ENCODE data around the gene FPR2.

FPR2 gene

GRCh38 chr19:51792932-51793331 is 32.0 kb downstream of the FPR2 start:
- no peaks in the 10 kb centered on the region for H3K79me2 ChIP-seq
- H3K4me3 ChIP-seq (ENCODE audit: low read depth, low read length): no peak overlapping the region
- no peaks in the 10 kb centered on the region for H3K27me3 ChIP-seq (ENCODE audit: control insufficient read depth, insufficient read depth, low read length)
- no peak overlapping the region for H3K9ac ChIP-seq
- no peak overlapping the region for H3K4me2 ChIP-seq (ENCODE audit: low read length)
- H3K9me3 ChIP-seq (ENCODE audit: control insufficient read depth, low read length): no peaks in the 10 kb centered on the region
- no peaks in the 10 kb centered on the region for H3K36me3 ChIP-seq (ENCODE audit: control insufficient read depth, insufficient read depth, low read length)
- no peak overlapping the region for H3K27ac ChIP-seq
- H3K4me1 ChIP-seq: peaks cover 19% of the 10 kb centered on the region
- no peak overlapping the region for H2AFZ ChIP-seq
- TF ChIP-seq CTCF (IDR thresholded peaks at IDR 0.05): no peak

DNA sequence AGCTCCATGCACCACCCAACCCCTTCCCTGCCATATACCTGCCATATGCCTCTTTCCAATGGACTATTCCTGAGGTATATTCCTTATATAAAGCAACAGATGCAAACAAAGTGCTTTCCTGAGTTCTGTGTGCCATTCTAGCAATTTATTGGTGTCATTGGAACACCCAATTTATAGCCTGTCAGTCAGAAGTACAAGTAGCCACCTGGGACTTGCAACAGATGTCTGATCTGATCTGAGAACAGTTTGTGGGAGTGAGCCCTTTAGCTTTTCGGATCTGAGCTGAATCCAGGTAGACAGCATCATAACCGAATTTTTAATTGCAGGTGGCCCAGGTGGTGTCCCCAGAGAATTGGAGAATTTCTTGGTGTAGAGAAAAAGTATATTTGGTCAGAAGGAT is 33.0 kb downstream of the FPR2 start:
- H3K4me1 ChIP-seq: peaks cover 29% of the 10 kb centered on the region
- H3K9ac ChIP-seq: no peak overlapping the region
- H3K4me3 ChIP-seq (ENCODE audit: low read depth, low read length): no peak overlapping the region
- H3K4me2 ChIP-seq (ENCODE audit: low read length): no peak overlapping the region
- peak overlapping the region; percentile 77 for H2AFZ ChIP-seq
- H3K9me3 ChIP-seq (ENCODE audit: control insufficient read depth, low read length): no peaks in the 10 kb centered on the region
- peak overlapping the region; percentile 72 for H3K27ac ChIP-seq
- no peaks in the 10 kb centered on the region for H3K36me3 ChIP-seq (ENCODE audit: control insufficient read depth, insufficient read depth, low read length)
- no peaks in the 10 kb centered on the region for H3K79me2 ChIP-seq
- no peaks in the 10 kb centered on the region for H3K27me3 ChIP-seq (ENCODE audit: control insufficient read depth, insufficient read depth, low read length)
- TF ChIP-seq CTCF (IDR thresholded peaks at IDR 0.05): no peak

- peaks cover 36% of the 10 kb centered on the region for H3K4me1 ChIP-seq
- H3K4me2 ChIP-seq (ENCODE audit: low read length): no peak within 1 kb of the TSS
- H3K27me3 ChIP-seq (ENCODE audit: control insufficient read depth, insufficient read depth, low read length): no peaks in the 10 kb centered on the region
- H3K79me2 ChIP-seq: no peaks in the 10 kb centered on the region
- no peaks in the 10 kb centered on the region for H3K36me3 ChIP-seq (ENCODE audit: control insufficient read depth, insufficient read depth, low read length)
- H3K9ac ChIP-seq: no peak within 1 kb of the TSS
- no peak for TF ChIP-seq CTCF (IDR thresholded peaks at IDR 0.05)
- H3K4me3 ChIP-seq (ENCODE audit: low read depth, low read length): no peak within 1 kb of the TSS
- no peaks in the 10 kb centered on the region for H3K9me3 ChIP-seq (ENCODE audit: control insufficient read depth, low read length)
- H2AFZ ChIP-seq: peak within 1 kb of the TSS; percentile 77
- peak within 1 kb of the TSS; percentile 72 for H3K27ac ChIP-seq
These were observed 34.0 kb downstream of the FPR2 start, which contains the start of gene FPR3 for GRCh38 chr19:51794885-51795490. Gene FPR3 (plus strand): TSS chr19:51795157. CDS start chr19:51823749, 28,592 bp downstream.

GRCh38 chr19:51796195-51796679 is 35.3 kb downstream of the FPR2 start:
- Histone ChIP-seq H2AFZ (no peak overlapping the region), H3K4me3 (ENCODE audit: low read depth, low read length) (no peak overlapping the region), H3K36me3 (ENCODE audit: control insufficient read depth, insufficient read depth, low read length) (no peaks in the 10 kb centered on the region), H3K27me3 (ENCODE audit: control insufficient read depth, insufficient read depth, low read length) (no peaks in the 10 kb centered on the region), H3K27ac (peak overlapping the region; percentile 3), H3K9me3 (ENCODE audit: control insufficient read depth, low read length) (no peaks in the 10 kb centered on the region), H3K79me2 (no peaks in the 10 kb centered on the region), H3K4me1 (peaks cover 46% of the 10 kb centered on the region), H3K9ac (no peak overlapping the region), H3K4me2 (ENCODE audit: low read length) (no peak overlapping the region)
- no peak for TF ChIP-seq CTCF (IDR thresholded peaks at IDR 0.05)

GRCh38 chr19:51797480-51797879 is 36.5 kb downstream of the FPR2 start:
- Histone ChIP-seq H3K4me3 (ENCODE audit: low read depth, low read length) (no peak overlapping the region), H2AFZ (no peak overlapping the region), H3K27me3 (ENCODE audit: control insufficient read depth, insufficient read depth, low read length) (no peaks in the 10 kb centered on the region), H3K4me1 (peaks cover 42% of the 10 kb centered on the region), H3K27ac (no peak overlapping the region), H3K79me2 (no peaks in the 10 kb centered on the region), H3K9ac (no peak overlapping the region), H3K4me2 (ENCODE audit: low read length) (no peak overlapping the region), H3K9me3 (ENCODE audit: control insufficient read depth, low read length) (no peaks in the 10 kb centered on the region), H3K36me3 (ENCODE audit: control insufficient read depth, insufficient read depth, low read length) (no peaks in the 10 kb centered on the region)
- TF ChIP-seq CTCF (IDR thresholded peaks at IDR 0.05): no peak
